ENCODE data around the gene ZNF554. TPM values are rescaled to one million over a fixed set of nuclear protein-coding genes. Genes with fewer than 3 reads are reported as not detected.
A peak's percentile ranks its signal among the peaks of the same experiment; 100 is the strongest.

The ZNF554 gene
- total RNA-seq, 1 donor from 2014 or later = 3.2 TPM

- DNase-seq (ENCODE audit: low read depth in 2 of 2) = no peak
Observed at GRCh38 chr19:2824129-2824528, 4.5 kb downstream of the ZNF554 start.

DNA sequence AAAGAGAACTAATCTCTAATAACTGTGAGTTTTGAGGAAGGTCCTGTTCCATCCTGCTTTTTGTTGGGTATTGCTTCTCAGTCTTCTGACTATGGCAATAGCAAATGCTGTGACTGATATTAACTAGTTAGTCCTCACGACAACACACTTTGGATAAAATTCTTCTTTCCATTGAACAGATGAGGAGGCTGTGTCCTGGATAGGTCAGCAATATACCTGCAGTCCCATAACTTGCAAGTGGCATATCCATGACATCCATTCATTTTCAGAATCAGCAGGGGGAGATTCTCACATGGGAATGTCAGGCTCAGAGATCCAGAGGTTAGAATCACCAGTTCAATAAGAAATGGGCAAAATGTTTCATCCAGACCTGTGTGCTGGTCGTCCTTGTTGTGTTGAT is 7.4 kb downstream of the ZNF554 start:
- no peak for DNase-seq (ENCODE audit: low read depth in 2 of 2)

- DNase-seq (ENCODE audit: low read depth in 2 of 2) = no peak
Observed at GRCh38 chr19:2827840-2828489, 8.3 kb downstream of the ZNF554 start.

GRCh38 chr19:2834294-2834871 is 14.7 kb downstream of the ZNF554 start:
- DNase-seq (ENCODE audit: low read depth in 2 of 2) = no peak

DNA sequence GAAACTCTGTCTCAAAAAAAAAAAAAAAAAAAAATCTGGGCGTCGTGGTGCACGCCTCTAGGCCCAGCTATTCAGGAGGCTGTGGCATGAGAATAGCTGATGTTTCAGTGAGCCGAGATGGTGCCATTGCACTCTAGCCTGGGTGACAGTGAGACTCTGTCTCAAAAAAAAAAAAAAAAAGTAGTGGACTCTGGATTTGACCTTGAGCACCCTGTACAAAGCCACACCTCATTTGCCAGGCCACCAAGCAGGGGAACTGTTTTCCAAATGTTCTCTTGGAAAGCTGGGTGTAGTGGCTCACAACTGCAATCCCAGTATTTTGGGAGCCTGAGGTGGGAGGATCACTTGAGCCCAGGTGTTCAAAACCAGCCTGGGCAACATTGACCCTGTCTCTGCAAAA is 17.8 kb downstream of the ZNF554 start:
- DNase-seq (ENCODE audit: low read depth in 2 of 2) = no peak

- DNase-seq (ENCODE audit: low read depth in 2 of 2) = peak; percentile 99 to 100
Observed at GRCh38 chr19:2840794-2841791, 21.4 kb downstream of the ZNF554 start, which contains the start of gene ZNF555. Gene ZNF555, plus strand, starts transcription at chr19:2841475. Its CDS starts 98 bp downstream, at chr19:2841573.

DNA sequence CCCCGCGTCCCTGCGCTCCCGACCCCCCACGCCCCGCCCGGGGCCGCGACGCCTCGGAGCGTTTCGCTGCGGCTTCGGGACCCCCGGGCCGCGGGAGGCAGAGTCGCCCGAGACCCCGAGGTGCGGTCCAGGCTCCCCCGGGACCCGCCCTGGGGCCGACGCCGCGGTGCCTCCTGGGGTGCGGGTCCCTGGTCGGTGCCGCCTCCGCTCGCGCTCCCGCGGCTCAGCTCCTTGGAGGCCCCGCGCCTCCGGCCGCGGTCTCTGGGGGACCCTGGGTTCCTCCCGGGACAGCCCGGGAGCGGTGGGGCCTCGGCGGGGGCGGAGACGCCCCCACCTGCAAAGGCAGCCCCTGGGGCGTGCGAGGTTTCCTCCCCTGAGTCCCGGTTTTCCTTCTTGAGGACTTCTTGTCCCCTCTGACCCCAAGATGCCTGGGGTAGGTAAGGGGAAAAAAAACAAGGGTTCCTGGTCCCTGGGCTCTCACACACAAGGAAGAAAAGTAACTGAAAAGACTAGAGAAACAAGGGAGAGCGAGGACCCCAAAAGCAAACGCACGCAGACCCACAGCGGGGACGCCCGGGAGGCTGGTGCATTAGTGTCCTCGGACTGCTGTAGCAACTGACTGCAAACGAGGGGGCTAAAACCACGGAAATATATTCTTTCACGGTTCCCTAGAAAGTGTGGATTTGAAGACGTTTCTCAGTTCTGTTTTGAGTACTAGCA is 22.3 kb downstream of the ZNF554 start:
- no peak for DNase-seq (ENCODE audit: low read depth in 2 of 2)

- no peak for DNase-seq (ENCODE audit: low read depth in 2 of 2)
Observed at GRCh38 chr19:2845107-2845506, 25.4 kb downstream of the ZNF554 start.

GRCh38 chr19:2846180-2846894 is 26.7 kb downstream of the ZNF554 start:
- DNase-seq (ENCODE audit: low read depth in 2 of 2) = peak in 1 of 2 donors; percentile 18

GRCh38 chr19:2847507-2847906 is 27.8 kb downstream of the ZNF554 start:
- DNase-seq (ENCODE audit: low read depth in 2 of 2) = no peak

DNA sequence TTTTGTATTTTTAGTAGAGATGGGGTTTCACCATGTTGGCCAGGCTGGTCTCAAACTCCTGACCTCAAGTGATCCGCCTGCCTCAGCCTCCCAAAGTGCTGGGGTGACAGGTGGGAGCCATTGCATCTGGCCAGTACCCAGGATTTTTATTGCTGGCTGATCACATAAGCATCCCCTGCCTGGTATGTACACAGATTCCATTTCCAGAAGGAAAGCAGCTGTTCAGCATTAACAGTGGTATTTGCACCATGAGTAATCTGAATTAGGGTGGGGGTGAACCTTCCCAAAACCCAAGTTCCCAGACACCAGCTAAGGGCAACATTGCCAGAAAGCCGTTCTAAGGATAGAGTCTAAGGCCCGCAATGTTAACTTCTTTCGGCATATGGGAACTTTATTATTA is 28.9 kb downstream of the ZNF554 start:
- no peak for DNase-seq (ENCODE audit: low read depth in 2 of 2)

GRCh38 chr19:2850256-2850925 is 30.7 kb downstream of the ZNF554 start:
- peak in 1 of 2 donors; percentile 47 for DNase-seq (ENCODE audit: low read depth in 2 of 2)

GRCh38 chr19:2852598-2852997 is 32.9 kb downstream of the ZNF554 start:
- DNase-seq (ENCODE audit: low read depth in 2 of 2) = no peak

GRCh38 chr19:2853015-2853606 is 33.4 kb downstream of the ZNF554 start:
- DNase-seq (ENCODE audit: low read depth in 2 of 2) = no peak

GRCh38 chr19:2854849-2855248 is 35.2 kb downstream of the ZNF554 start:
- no peak for DNase-seq (ENCODE audit: low read depth in 2 of 2)

DNA sequence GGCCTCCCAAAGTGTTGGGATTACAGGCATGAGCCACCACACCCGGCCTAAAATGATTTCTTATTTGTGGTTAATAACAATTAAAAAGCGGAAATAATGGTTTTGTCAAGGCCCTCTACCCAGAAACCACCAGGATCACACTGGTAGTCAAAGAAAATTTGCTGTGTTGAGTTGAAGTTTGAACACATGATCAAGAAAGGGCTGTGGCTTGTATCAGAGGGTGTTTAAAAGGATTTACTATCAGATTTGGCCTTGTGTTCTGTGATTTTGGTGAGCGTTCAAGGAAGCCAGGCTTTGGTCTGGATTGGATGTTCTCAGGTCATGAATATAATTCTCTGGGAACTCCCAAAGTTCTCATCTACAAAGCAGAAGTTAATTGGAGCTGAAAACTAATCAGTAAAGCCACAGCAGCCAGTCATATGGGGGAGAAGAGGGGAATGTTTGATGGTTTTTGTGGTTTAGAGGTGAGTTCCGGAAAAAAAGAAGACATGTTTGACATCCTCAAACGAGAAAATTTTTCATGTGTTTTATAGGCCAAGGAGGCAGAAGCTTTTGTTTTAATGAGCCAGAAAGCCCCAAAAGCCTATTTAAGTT is 36.9 kb downstream of the ZNF554 start:
- no peak for DNase-seq (ENCODE audit: low read depth in 2 of 2)

GRCh38 chr19:2858864-2859263 is 39.2 kb downstream of the ZNF554 start:
- DNase-seq (ENCODE audit: low read depth in 2 of 2) = no peak

DNA sequence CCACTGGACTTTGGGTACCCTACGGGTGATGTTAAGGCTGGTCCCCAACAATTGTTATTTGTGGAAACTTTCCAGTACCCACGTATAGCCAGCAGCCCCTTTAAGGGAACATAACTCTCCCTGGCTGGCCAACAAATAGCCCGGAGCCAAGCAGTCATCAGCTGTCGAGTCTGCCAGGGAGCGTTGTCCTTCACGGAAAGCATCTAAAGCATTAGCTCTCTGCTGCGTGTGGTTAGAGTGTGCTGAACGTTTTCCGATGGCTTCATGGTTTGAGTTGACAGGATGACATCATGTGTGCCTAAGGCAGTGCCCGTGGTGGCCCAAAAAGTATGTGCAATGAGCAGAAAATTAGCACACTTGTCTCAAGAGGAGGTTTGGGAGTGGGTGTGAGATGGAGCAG is 44.1 kb downstream of the ZNF554 start:
- DNase-seq (ENCODE audit: low read depth in 2 of 2) = no peak

DNA sequence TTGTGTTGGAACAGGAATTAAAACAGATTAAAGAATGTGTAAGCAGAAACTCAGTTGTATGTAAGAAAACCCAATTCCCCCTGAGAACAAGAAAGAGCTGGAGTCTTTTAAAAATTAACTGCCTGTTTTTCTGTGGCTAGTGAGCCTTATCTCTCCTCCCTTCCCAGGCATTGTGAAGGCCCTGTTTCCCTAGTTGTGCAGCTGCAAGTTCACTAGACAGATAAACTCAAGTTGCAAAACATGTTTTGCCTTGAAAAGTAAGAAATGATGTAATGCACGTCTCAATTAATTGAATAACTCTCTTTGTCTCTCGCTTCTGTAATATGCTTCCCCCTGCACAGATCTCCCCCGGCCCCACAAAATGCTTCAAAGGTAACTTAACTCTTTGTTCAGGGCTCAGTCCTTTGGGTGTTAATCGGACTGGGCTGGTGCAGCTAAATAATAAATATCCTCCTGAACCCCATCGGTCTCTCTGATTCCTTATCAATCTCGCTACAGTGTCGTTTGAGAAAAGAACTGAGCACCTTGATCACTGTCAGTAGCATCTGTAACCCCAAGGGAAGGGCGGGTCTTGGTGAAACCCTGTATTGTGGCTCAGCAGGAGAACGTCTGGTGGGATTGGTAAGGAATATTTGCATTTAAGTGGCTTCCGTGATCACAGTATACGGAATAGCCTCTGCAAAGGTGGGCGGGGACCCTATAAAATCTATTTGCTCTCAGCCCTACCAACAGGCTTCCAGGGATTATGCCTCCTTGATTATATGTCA is 45.8 kb downstream of the ZNF554 start:
- DNase-seq (ENCODE audit: low read depth in 2 of 2) = no peak

All from lung microvascular endothelial cell (primary cell).